ENCODE measurements around the gene KIF2C.
"Not testable (repeated sequence)": the region's sequence is repeated elsewhere in the genome, so short reads cannot be mapped to it uniquely, and the experiment has no call there.

The KIF2C gene

DNA sequence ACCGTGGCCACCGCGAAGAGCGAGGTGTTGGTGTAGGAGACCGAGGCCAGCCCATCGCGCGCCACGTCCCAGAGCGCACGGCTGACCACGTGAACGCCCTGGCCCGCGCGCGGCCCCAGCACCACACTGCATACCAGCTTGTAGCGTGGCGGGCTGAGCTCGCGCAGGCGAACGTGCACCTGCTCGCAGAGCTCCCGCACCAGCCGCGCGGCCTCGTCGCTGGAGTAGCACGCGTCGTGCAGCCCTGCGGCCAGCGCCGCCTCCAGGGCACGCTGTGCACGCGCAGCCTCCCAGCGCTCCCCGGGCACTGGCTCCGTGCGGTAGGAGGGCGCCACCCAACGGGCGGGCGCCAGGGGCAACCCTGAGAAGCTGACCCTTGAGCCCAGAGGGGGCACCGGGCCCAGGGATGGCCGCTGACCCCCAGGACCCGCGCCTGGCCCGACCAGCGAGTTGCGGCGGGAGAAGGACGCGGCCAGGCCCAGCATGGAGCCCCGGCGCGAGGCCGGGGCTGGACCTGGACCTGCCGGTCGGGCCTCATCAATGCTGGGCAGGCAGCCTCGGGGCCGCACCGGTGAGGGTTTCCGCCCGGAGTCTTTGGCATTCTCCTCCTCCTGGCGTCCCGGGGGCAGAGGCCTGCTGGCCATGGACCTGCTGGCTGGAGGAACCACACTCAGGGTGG, 66.5 kb downstream of the KIF2C start:
- DNase-seq, result peak in 1 of 42 donors; percentile 28
- intact Hi-C loops (cut with DNase I), result no loop called here

DNA sequence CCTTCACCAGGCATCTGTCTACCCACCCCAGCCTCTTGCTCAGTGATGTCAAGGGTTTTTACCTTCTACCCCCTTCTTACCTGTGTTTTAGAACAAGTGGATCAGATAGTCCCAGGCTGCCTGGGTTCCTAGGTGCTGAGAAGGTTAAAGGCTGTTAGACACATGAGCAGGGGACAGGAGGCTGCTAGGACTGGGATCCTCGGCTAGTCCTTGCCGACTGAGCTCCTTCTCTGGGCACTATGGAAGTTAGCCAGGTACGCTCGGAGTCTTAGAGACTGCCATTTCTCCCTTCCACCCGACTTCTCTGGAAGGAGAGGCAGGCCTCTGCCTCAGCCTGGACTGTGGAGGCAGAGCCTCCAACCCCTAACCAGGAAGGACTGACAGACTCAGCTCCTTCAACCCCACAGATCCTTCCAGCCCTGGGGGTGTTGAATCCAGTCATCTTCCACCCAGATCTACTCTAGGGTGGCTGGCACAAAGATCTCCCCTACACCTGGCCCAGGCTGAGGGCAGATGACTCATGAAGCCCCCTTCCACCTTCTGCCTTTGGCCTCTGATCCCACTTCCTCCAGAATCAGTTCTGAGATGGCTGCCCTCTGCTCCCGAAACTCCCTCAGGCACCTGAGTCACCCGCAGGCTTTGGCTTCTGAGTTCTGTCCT, 67.2 kb downstream of the KIF2C start, which contains the start of gene DYNLT4:
DYNLT4 (minus strand) TSS at position 648 of the 660 bp plus-strand sequence. CDS start 683 bp downstream, outside the sequence.
- DNase-seq, result peak in 2 of 42 donors; percentile 2 to 12
- intact Hi-C loops (cut with DNase I), result no loop called here

DNA sequence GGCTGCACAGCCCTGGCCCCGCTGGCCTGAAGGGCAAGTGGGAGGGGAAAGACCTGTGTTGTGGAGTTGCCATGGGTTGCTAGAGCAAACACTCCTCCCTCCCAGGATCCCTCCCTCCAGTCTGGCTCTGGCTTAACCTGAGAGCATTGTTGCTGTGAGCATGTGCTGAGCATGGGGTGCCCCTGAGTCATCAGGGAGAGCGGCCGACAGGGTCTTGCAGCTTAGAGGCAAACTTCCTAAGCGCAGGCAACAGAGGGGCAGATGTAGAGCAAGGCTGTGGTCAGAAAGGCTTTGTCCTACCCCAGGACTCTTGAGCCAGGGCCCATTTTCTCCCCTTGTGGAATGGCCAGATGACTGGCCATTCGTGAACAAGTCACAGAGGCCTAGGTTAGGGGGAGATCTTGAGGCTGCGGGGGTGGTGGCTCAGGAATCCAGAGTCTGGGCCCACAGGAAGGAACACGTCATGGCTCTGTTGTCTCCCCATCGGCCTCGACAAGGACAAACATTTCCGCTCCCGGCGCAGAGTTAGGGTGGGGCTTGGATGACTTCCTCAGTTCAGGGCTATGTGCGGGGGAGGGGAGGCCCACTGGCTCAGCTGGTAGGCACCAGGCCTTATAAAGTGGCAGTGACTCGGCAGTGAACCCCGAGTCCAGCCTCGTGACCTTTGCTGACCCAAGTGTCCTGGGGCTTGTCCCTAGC, 67.9 kb downstream of the KIF2C start:
- intact Hi-C loops (cut with DNase I), result no loop called here
- DNase-seq, result peak; percentile 59 to 92 (median 79)

DNA sequence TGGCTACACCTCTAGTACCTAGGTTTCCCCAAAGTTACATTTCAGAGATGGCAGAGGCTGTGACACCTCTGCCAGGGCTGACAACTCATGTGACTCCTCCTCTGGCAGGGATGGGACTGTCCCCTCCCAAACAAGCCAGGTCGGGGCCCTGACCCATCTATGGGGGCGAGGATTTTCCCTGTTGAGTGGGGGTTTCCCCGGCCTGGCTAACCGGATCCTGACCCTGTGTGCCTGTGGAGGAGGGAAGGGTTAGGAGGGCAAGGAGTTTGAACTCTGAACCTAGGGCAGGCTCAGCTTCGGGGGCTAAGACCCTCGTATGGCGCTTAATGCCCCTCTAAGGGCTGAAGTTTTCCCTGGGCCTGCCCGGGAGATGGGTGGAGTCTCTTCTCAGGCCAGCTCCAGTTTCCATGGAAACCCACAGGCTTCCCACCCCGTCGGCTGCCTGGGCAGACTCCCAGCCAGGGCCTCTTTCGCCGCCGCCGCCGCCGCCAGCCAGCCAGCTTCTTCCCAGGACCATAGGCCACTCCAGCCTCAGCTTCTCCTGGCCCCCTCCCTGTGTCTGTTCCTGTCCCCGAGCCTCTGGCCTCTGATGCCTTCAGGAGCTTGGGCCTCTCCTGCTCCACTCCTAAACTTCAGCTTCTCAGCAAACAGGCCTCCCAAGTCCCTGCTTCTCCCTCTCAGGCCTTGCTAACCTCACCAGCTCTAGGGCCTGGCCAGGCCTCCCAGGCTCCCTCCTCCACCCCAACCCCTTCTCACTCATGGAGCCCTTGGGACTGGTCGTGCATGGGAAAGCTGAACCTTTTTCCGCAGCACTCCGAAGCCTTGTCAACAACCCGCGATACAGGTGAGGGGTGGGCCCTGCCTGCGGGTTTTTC, 68.7 kb downstream of the KIF2C start, which contains the start of gene BTBD19:
BTBD19 (plus strand) TSS at position 461 of the 875 bp plus-strand sequence; CDS start at position 759, 298 bp downstream.
- DNase-seq, result peak in 40 of 42 donors; percentile 60 to 91 (median 77)

DNA sequence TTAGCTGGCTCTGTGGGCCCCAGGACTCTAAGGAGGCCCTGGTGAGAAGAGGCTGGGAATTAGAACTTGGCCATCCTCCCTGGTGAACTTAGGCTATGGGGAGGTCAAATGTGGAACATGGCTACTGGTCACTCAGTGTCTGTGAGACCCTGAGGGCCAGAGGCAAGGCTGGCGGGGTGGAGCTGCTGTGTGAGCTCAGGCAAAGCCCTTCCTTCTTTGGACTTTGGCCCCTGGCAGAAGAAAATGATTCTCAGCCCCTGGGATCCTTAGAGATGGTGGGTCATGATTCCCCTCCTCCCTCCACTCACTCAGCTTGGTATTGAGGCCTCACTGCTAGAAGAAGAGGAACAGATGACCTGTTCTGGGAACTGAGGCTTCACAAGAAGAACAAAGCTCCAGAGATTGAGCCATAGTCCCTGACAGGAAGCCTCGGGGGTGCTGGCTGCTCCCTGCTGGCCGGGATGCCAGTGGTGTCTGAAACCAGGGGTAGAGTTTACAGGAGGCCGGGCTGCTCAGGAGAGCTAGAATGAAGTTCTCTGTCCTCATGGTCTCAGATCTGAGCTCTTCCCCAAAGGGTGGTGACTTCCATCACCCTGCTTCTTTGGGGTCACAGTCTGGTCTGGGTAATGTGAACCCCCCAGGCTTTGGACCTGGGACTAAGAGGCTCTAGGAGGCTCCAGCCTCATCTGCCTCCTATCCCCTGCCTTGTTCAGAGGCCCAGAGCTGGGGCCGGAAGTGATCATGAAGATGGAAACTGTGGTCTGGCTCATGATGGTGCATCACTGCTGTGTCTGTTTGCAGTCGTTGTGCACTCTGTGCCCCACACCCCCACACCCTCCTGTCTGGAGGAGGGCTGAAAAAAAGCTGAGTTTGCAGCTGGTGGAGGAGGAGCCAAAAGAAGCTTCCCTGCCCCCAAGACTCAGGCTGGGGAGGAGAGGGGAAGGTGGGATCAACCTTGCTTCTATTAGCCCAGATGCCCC, 69.6 kb downstream of the KIF2C start:
- DNase-seq, result peak in 20 of 42 donors; percentile 32 to 74 (median 52)
- intact Hi-C loops (cut with DNase I), result no loop called here

More for the DNA sequence above, 68.7 kb downstream of the KIF2C start, which contains the start of gene BTBD19:
- intact Hi-C loops (cut with DNase I), result no loop called here

DNA sequence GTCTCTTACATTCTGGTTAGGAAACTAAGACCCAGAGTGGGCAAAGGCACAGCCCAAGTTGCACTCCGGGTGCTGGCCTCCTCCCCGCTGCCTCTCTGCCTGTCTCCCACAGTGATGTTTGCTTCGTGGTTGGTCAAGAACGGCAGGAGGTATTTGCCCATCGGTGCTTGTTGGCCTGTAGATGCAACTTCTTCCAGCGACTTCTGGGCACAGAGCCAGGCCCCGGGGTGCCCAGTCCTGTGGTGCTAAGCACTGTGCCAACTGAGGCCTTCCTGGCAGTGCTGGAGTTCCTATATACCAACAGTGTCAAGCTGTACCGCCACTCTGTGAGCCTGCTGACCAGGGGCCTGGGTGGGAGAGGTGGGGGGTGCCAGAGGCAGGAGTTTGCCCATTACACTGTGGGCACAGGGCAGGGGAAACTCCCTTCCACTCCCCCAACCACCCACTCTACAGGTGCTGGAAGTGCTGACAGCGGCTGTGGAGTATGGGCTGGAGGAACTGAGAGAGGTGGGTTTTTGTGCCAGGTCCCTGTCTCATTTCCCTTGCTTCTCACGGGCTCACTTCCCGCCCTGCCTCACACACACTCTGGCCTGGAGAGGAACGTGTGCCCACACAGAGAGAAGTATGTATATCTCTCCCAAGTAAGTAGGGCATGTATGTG, 70.6 kb downstream of the KIF2C start:
- intact Hi-C loops (cut with DNase I), result no loop called here
- peak in 29 of 42 donors; percentile 38 to 76 (median 57) for DNase-seq

DNA sequence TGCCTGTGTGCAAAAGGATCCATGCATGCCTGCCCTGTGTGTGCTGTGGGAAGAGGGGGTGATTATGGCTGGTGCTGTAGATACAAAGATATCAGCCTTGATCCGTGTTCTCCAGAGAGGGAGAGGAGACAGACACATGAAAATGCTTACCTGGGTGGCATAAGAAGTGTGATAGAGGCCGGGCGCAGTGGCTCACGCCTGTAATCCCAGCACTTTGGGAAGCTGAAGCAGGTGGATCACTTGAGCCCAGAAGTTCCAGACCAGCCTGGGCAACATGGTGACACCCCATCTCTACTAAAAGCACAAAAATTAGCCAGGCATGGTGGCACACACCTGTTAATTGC, 71.1 kb downstream of the KIF2C start:
- DNase-seq, result peak in 2 of 42 donors; percentile 11 to 16
- intact Hi-C loops (cut with DNase I), result not testable (repeated sequence)

DNA sequence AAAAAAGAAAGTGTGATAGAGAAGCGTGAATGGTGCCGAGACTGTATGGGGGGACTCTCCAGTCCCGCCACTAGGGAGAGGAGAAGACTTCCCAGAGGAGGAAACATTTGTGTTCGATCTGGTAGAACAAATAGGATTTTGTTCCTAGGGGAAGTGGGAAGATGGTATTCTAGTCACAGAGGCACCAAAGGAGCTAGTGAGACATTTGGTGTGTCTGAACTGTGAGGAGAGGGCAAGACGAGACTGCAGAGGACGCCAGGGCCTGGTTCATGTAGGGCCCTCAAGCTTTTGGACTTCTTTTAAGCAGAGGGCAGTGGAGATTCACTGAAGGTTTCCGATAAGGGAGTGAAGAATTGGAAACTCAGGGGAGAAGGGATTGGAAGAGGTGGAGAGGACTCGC, 71.6 kb downstream of the KIF2C start:
- peak in 1 of 42 donors; percentile 1 for DNase-seq
- intact Hi-C loops (cut with DNase I), result no loop called here

DNA sequence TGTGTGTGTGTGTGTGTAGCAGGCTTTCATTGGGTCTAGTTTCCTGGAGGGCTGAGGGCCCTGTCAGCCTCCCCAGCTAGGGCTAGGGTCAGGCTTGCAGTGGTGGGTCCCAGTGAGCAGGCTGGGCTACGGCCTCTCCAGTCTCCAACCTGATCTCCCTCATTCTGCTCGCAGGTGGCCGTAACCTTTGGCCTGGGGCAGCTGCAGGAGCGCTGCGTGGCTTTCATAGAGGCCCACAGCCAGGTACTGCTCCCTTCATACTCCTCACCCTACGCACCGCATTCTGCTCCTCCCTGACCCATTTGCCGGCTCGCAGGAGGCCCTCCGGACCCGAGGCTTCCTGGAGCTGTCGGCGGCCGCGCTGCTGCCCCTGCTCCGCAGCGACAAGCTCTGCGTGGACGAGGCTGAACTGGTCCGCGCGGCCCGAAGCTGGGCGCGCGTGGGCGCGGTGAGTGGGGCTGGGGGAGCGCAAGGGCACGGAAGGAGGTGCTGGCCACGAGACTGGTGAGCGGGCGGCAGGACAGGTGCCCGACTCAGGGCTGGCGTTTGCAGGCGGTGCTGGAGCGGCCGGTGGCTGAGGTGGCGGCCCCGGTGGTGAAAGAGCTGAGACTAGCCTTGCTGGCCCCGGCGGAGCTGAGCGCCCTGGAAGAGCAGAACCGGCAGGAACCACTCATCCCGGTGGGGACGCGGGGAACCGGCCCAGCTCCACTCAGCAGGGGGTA, 73.3 kb downstream of the KIF2C start:
- intact Hi-C loops (cut with DNase I), result no loop called here
- peak in 12 of 42 donors; percentile 21 to 65 (median 49) for DNase-seq

DNA sequence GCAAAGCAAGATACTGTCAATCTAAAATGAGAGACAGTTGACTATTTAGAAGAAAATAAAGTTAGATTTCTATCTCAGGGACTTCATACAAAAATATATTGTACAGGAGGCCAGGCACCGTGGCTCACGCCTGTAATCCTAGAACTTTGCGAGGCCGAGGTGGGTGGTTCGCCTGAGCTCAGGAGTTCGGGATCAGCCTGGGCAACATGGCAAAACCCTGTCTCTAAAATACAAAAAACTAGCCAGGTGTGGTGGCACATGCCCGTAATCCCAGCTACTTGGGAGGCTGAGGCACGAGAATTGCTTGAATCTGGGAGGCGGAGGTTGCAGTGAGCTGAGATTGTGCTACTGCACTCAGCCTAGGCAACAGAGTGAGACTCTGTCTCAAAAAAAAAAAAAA, 76.3 kb downstream of the KIF2C start:
- intact Hi-C loops (cut with DNase I), result not testable (repeated sequence)
- DNase-seq, result peak in 1 of 42 donors; percentile 20

DNA sequence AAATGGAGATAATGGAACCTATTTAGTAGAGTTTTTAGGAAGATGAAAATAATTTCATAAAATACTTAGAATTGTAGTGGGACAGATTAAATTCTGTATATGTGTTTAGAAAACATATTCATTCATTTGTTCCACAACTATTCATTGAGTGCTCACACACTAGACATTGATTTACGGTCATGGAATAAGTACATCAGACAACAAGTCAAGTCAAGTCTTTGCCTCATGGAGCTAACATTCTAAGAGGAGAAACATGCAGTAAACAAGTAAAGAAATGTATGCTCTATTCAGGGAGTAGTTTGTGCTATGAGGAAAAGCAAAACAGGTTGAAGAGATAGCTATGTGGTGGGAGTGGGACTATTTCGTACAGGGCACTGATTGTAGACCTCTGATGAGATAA, 77.7 kb downstream of the KIF2C start:
- DNase-seq, result no peak
- intact Hi-C loops (cut with DNase I), result no loop called here

Data from head of caudate nucleus (tissue), 42 donors.